ENCODE measurements around the gene RASGRP1.

The RASGRP1 gene

DNA sequence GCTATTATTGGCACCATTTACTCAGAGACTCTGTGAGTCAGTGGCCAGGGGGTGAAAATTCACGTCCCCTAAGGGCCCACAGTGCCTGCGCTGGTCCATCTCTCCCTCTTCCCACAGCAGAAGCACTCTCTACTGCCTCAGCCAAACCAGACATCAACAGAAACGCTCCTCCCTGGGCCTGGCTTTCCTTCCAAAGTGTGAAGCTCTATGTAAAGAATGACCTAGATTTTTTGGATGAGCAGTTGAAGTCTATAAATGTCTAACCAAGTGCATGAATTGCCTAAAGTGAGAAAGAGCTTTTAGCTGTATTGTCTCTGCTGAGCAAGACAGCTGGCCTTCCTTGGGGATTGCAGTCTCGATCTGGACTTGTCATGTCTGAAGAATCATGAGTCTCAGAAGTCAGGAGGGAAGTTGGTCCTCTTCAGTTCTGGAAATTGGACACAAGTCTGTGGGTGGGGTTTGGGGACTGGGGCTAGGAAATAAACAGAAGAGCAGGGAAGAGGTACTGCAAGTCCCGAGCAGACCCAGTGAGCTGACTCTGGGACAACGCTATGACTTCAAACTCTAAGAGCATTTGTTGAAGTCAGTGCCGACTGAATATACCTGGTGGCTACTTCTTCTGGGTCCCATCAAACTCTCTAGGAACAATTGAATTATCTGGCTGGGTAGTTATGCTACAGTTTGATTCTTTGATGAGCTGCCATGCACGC lies 29.0 kb downstream of the RASGRP1 start:
- no peak for DNase-seq

DNA sequence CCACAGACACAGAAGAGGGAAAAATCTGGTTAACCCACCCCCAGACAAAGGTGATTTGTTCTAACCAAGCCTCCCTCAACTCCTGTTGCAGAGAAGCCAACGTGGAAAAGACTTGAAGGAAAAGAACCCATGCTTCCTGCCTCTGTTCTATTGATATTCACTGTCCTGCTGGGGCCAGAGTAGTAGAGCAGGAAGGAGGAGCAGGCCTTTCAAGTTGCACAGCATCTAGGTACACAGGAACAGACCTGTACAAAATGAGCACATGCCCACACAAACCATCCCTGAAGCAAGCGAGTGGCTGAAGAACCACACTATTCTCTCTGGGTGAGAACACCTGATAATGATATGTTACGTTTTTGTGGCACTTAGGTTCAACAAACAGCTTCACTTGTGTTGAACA lies 29.9 kb downstream of the RASGRP1 start:
- DNase-seq: no peak

DNA sequence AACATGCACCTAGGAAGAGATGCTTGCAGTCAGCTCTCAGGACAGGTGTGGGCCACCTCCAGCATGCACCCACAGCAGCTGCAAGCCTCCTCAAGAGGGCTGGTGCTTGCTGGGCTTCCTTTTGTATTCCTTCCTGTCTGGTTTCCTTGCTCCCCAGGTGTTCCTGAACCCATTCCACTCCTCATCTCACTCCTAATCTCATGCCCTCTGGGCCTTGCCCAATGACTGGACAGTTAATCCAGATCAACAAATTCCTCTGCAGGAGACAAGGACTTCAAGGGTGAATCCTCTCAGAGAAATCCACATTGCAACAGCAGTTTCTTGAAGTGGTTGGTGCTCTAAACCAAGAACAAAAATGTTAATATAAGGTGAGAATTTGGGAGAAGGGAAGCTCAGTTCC lies 30.7 kb downstream of the RASGRP1 start:
- no peak for DNase-seq

DNA sequence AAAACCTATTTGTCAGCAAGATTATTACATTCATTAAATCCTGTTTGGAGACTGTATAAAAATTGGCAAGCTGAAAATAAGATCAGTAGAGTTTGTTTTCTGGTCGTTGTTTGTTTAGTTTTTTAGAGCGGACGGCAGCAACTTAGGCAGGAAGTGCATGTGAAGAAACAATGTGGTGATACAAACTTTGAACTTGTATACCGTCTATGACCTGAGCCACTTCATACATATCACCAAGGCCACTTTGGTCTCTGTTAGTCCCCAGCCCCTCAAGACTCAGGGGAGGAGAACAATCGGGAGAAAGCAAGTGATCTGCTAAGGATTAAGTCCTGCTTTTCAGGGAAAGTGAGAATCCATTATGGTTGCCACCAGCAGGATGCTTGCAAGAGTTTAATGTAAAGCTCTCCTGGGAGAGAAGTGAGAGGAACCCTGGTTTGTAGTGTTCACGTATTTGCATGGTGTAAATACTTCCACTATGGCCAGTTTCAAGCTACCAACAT lies 31.1 kb downstream of the RASGRP1 start:
- no peak for DNase-seq

DNA sequence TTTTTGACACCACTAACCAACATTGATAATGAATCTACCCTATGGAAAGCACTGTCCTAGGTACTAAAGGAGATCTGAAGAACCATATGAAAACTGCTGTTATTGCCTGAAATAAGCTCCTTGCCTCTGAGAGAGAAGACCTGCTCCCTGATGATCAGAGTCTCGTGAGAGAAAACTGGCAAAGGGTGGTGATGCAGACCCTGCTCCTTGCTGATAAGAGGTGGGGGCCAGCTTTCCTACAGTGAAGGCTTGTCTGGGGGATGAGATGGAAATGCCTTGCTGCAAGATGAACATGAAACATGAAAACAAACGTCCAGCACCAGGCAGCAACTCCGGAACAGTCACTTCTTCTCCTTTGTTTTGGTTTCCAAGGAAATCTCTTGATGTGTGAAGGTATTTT lies 31.9 kb downstream of the RASGRP1 start:
- DNase-seq: no peak

DNA sequence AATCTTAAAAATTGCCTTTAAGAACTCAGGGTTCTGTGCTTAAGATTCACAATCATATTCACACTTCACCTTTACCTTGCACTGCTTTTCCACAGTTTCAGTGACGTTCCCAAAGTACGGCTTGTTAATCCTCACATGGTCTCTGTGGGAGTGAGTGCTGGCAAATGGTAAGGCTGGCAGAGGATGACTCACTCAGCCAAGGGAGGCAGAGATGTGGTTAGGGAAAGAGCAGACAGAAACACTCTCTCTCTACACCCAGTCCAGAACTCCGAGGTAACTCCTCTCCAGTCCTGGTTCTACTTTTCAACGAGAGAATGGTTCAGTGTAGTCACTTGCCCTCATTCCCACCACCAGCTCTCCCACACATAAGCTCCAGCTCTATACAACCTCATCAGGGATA lies 33.1 kb downstream of the RASGRP1 start:
- no peak for DNase-seq

DNA sequence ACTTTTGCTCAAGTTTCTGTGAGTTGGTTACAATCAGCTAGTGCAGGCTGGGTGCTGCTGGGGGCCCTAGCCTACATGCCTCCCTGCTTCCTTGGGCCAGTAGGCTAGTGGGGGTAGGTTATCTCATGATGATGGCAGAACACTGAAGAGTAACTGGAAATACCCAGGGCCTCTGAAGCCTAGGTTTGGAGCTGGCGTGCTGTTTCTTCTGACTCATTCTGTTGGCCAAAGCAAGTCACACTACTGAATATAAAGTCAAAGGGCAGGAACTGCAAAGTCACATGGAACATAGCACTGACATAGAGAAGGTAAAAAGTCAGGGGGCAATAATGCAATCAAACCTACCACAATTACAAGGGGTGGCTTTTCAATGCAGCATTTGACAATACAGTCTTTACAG lies 34.5 kb downstream of the RASGRP1 start:
- DNase-seq: no peak

DNA sequence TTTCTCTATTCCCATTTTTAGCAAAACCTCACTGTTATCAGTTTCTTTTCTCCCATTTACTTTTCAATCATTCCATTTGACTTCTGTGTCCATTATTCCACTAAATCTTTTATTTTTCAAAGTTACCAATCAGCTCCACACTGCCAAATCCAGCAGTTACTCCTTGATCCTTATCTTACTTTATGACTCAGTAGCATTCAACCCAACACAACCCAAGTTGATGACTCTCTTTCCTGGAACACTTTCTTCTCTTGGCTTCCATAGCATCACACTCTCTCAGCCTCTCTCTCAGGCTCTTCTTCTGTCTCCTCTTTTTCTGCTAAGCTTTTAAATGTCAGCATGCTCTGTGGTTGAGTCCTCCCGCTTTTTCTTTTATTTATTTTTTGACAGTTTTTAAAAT lies 36.3 kb downstream of the RASGRP1 start:
- no peak for DNase-seq

DNA sequence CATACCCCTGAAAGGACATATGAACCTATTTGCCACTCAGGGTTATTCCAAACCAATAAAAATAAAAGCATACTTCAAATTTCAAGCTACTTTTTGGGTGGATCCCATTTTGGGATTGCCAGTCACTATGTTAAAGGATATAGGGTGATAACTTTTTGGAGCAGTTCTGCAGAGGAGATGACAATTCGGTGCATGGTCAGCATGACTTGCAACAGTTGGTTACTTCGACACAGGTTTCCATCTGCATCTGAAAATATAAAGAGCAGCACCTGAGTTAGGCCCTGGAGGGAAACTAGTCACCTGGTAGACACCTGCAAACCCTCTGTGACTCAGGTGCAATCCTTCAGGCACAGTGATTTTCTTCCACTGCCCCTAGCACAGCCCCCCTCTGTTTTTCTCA lies 38.5 kb downstream of the RASGRP1 start:
- DNase-seq: no peak

DNA sequence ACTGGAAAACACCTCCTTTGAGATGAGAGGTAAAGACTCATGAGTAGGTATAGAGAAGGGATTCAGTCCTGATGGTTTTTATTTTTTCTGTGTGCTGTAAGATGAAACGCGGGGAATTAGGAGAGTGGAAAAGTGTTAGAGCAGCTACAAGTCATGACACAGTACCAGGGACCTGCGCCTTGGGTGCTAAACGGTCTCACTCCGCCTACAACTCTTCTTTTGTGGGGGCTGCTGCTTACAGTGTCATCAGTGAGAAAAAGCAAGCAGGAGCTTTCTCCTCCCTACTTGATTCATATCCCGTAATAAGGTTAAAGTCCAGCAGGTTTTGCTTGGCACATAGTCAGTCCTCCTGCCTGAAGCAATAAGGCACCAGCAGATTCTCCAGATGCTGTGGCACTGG lies 39.1 kb downstream of the RASGRP1 start:
- no peak for DNase-seq

DNA sequence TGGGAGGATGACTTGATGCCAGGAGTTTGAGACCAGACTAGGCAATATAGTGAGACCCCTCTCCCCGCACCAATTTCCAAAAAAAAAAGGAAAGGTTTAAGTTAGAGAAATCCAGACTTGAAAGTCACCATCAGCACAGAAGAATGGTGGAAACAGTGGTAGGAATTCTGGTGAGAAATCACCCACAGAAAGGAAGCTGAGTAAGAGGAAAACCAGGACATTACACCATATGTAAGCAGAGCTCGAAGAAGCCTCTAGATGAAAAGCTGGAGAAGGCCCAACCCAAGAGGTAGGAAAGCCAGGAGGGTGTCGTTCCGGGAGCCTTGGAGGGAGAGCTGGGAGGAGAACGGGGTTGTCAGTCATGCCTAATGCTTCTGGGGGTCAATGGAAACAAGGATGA lies 40.5 kb downstream of the RASGRP1 start:
- no peak for DNase-seq

DNA sequence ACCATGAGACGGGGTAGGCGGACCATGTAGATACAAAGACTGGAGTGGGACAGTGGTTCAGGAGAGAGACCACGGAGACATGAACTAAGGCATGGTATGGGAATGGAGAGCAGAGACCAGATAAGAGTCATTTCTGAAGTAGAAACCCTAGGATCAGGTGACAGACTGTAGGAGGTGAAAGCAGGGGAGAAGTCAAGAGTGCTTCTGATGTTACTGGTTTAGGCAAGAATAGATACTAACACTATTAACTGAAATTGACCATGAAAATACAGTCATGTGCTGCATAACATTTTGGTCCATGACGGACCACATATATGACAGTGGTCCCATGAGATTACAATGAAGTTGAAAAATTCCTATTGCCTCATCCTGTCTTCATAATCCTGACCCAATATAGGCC lies 41.7 kb downstream of the RASGRP1 start:
- DNase-seq: no peak

DNA sequence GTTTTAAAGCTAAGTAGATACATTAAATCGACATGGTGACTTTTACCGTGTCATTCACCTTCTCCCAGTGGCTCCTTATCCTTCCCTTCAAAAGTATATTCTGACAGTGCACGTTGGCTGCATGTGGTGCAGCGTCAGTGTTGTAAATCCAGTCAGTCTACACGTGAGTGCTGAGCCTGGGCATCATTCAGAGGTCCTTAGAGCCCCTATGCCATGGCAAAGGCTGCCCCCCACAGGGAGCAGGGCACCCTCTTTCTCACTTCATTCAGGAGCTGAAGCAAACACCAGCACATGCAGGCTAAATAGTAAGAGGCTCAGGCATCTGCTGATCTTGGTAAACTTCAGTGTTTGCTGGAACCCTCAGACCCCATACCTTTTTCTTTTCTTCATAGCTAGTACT lies 43.3 kb downstream of the RASGRP1 start:
- no peak for DNase-seq

DNA sequence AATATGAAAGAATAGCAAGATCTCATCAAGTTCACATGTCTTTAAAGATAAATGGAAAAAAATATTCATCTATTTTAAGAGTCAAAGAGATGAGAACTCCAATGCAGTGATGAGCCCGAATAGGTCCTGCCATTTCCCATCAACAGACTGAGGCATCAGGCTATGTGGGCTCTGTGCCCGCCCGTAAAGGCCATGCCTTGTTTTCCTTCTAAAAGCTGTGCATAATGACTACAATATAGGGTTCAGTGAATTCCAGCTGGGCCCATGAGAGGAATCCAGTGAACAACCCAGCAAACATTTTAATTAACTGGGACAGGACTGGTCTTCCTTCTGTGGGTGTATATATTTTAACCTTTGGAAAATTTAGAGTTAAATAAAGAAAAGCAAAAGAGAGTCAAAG lies 44.6 kb downstream of the RASGRP1 start:
- no peak for DNase-seq

DNA sequence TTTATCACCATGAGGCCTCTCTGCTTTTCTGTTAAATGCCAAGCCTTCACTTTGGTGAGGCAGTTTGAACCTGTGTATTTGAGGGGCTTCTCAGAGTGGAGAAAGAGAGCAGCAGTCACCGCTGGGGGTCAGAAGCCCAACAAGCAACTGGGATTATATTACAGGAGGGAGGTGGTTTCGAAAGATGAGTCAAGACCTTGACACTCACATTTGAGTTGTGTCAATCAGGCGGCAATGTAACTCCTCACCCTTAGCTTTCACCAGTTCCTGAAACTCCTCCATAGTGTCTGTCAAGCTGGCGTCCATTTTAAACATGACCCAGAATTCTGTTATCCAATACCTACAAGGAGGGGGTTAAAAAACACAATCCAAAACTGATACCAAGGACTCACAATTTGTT lies 46.5 kb downstream of the RASGRP1 start:
- no peak for DNase-seq

DNA sequence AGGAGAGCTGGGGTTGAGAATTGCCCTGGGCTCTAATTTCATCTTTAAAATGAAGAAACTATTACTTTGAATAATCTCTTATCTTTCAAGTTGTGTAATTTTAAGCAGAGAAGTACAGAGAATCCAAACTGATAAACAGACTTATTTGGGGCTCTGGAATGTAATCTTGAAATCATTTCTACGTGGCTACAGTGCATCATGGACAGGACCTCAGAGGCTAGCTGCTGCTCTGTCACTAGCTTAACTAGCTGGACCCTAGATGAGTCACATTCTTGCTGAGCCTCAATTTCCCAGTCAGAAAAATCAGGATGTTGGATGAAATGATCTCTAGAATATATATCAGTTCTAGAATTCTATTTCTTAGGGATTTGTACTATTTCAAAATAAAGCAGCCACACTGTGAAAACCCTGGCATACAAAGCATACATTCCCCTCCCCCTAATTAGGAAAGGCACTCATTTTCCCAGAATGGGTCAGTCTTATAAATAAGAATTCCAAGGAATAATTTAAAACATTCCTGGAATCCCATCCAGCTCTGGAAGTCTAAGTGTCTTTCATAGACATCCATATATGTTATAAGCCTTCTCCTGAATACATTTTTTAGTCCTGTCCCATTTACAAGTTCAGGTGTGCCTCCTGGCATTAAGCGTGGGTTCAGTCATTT lies 47.2 kb downstream of the RASGRP1 start:
- no peak for DNase-seq

DNA sequence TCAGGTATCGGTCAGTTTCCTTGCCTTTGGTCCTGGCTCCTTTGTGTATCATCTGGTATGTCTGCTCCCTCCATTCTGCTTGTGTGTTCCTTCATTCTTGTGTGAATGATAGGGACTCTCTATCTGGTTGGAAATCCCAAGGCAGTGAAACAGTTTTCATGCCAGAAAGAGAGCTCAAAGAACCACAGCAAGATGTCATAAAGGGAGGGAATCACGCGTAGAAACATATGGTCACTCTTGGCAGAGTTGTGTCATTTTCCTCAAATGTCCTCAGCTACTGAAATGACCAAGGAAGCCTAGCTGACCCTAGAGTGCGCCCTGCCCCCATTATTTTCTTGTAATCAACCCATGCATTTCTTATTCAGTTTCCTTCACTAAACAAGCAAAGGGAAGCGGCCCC lies 48.0 kb downstream of the RASGRP1 start:
- no peak for DNase-seq

DNA sequence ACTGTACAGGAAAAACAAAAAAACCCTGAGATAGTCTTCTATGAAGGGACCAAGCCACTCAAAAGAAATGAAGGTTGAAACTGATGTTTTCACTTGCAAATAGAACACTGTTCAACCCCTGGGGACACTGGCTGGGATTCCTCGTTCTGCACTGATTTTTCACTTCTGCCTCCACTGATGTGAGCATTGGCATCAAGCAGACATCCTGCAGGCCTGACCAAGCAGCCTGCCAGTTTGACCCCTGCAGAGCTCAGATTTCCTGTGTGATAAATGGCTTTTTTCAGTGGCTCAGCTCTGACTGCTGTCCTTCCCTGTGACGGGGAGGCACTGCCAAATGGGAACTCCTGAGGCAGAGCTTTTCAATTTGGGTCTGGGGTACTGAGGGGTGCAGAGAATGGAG lies 50.0 kb downstream of the RASGRP1 start:
- no peak for DNase-seq

DNA sequence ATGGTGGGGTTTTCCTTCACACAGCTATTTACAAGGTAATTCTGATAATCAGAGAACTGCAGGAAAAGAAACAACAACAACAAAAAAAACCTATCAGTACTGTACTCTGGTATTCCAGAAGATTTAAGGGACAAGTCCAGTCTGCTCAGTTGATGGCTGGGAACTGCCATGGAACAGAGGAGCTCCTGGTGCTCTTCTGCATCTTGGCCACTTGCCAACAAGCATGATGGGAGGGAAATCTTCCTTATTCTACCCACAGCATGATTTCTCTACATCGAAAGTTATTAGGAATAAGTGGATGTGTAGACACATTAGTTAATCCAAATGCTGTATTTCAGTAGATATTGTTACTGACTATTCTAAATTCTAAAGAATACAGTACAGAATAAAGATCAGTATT lies 51.7 kb downstream of the RASGRP1 start:
- DNase-seq: no peak

DNA sequence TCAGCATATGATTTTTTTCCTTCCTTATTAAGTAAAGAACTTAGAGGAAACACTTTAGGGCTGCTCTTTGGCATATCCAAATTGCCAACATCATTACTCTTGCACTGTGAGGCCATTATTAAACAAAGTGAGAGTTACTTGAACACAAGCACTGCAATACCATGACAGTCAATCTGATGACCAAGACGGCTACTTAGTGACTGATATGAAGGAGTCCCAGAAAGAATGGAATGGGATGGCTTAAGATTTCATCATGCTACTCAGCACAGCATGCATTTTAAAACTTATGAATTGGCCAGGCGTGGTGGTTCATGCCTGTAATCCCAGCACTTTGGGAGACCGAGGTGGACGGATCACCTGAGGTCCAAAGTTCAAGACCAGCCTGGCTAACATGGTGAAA lies 55.5 kb downstream of the RASGRP1 start:
- DNase-seq: no peak

DNA sequence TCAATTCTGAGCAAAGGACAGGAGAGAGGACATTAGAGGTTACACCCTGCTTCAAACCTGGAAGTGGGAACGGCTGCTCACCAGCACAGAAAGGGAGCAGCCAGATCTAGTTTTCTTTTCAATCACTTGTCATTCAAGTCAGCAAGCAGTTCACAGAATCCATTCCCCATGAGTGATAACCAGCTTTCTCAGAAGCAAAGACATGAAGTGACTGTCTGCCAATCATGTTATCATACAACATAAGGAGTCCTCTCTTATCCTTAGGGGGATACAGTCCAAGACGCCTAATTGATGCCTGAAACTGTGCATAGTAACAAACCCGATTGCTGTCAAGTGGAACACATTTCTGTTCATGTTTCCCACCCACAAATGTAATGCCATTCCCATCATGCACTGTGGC lies 56.0 kb downstream of the RASGRP1 start:
- no peak for DNase-seq

DNA sequence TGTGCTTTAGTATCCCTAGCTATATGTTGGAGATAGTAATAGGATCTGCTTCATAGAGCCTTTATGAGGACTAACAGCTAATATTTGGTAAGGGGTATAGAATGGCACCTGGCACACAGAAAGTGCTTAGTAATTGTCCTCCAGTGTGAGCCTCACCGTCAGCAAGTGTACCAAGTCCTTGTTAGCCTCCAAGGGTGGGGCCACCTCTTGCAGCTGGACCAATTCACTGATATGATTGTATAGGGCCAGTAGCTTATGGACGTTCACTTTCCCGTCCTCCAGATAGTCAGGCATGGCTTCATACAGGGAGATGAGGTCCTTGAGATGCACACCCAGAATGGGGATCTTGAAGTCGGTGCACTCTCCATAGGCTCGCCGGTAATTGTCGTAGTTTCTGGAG lies 57.0 kb downstream of the RASGRP1 start:
- DNase-seq: no peak

DNA sequence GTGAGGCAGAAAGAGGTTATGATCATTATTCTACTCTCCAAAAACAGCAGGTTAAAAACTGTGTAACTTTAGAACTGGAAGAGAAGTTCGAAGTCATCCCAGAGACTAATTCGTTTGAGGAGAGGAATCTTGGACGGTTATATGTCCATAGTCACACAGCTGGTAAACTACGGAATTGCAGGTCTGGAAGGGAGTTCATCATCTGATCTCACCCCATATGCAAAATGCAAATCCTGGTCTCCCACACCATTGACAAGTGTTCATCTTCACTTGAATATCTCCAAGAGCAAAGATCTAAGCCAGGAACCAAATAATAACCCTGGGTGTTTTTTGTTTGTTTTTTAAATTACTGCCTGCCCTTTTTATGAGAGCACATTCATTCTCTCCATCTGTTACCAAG lies 57.6 kb downstream of the RASGRP1 start:
- no peak for DNase-seq

DNA sequence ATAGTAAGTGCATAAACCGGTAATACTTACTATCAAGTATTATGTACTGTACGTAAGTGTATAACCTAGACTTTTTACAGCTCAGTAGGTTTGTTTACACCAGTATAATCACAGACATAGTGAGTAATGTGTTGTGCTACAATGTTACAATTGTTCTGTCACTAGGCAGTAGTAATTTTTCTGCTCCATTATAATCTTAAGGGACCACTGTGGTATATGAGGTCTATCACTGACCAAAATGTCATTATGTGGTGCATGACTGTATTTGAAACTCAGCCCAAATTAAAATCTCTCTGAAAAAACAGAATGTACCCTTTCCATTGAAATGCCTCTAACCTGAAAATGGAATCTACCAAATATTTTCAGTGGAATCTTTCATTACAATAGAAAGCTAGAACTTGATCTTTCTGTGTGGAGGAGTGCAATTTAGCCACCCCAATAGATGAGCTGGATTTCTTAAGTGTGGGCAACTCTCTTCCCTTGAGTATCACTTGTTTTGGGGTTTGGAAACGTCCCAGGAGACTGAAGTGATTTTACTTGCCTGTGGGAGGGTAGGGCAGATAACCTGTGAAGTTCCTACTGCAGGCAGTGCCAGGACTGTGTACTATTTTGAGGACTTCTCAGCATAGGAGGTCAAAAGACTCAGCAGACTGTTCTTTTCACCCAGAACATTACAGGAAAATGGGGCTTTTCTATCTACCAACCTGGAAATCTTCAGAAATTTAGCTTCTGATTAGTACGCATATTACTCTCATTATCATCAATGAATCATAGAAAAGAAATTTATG lies 59.7 kb downstream of the RASGRP1 start:
- DNase-seq: no peak

Data from CD4-positive, alpha-beta T cell treated with Interferon alpha-2 for 1 hour (primary cell).